ACC112 (cell line): Measurements from ENCODE around the gene ABCB11.
"Not testable (repeated sequence)": the region's sequence is repeated elsewhere in the genome, so short reads cannot be mapped to it uniquely, and the experiment has no call there.

Source experiments
- H2AFZ ChIP-seq: fragments of 200-600 bp; sonication (generic); one replicate; pipeline ENCODE4 v1.6.0; 2017; ENCODE audit warnings: antibody characterized with exemption, low read length; ENCODE audit not compliant: unreplicated experiment
- H3K27ac ChIP-seq: fragments of 200-600 bp; sonication (generic); 2 replicates; pipeline ENCODE4 v1.5.1; 2014; ENCODE audit warnings: low read depth, mild to moderate bottlenecking, antibody characterized with exemption, low read length, moderate library complexity
- H3K27me3 ChIP-seq: fragments of 200-600 bp; sonication (generic); 2 replicates; pipeline ENCODE4 v1.6.1; 2014; ENCODE audit warnings: mild to moderate bottlenecking, antibody characterized with exemption, low read length, moderate library complexity, mixed read lengths; ENCODE audit not compliant: insufficient read depth
- H3K36me3 ChIP-seq: fragments of 200-600 bp; sonication (generic); 2 replicates; pipeline ENCODE4 v1.6.1; 2016; ENCODE audit warnings: mild to moderate bottlenecking, antibody characterized with exemption, low read length, moderate library complexity, mixed read lengths; ENCODE audit not compliant: insufficient read depth
- H3K4me1 ChIP-seq: fragments of 200-600 bp; sonication (generic); one replicate; pipeline ENCODE4 v1.6.1; 2016; ENCODE audit warnings: low read length, mixed read lengths; ENCODE audit not compliant: insufficient read depth, unreplicated experiment, control insufficient read depth
- H3K4me3 ChIP-seq: fragments of 200-600 bp; sonication (generic); 2 replicates; pipeline ENCODE4 v1.5.1; 2014; ENCODE audit warnings: mild to moderate bottlenecking, low read depth, low read length
- H3K79me2 ChIP-seq: fragments of 200-600 bp; sonication (generic); one replicate; pipeline ENCODE4 v1.6.0; 2016; ENCODE audit warnings: low read length; ENCODE audit not compliant: control insufficient read depth, unreplicated experiment, insufficient read depth

ABCB11 gene

DNA sequence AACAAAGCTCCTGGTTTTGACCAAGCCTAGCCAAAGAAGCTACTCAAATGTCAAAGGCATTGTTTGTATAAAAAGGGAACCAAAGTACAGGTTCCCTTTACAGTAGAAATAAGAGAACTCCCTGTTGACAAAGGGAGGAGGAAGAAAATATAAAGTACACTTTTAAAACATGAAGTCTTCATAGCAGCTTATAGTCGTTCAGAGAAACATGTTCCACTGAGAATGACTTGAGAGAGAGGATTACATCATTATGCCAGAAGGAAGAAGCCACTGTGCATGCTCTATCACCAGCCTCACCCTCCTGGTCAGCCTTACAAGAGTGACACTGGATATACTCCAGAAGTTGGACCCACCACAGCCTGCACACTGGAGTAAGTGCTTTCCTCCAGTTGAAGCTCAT is 35.8 kb upstream of the ABCB11 start:
- Histone ChIP-seq H3K27ac (no peak overlapping the region), H3K4me1 (peaks cover 37% of the 10 kb centered on the region), H3K36me3 (no peaks in the 10 kb centered on the region), H3K79me2 (peaks cover 19% of the 10 kb centered on the region), H3K4me3 (no peak overlapping the region), H2AFZ (no peak overlapping the region), H3K27me3 (no peaks in the 10 kb centered on the region)

DNA sequence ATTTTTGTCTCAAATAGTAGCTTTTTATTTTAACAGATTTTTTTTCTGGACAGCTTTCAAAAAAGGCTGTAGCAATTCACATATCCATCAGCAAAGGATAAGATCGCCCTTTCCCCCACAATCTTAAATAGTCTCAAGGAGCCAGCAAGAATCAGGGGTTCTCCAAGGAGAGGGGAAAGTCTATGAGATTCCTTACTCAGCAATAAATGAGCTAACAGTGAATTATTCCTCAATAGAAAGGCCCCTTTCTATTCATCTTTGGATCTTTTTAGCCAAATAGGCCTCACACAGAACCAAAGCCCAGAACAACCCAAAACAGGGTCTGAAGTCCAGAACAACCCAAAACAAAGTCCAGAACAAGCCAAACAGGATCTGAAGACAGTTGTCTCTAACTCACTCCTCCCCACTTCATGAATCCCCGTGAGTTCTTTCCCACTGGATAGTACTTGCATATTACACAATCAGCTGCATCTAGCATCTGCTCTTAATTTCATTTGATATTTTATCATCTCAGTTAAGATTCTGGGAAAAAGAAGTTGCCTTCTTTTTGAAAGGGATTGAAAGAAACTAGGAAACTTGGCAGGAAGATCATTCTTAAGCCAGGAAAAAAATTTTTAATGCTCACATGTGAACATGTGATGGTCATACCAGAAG is 34.9 kb upstream of the ABCB11 start:
- no peaks in the 10 kb centered on the region for H3K36me3 ChIP-seq
- no peak overlapping the region for H2AFZ ChIP-seq
- peaks cover 28% of the 10 kb centered on the region for H3K4me1 ChIP-seq
- no peak overlapping the region for H3K27ac ChIP-seq
- no peaks in the 10 kb centered on the region for H3K27me3 ChIP-seq
- H3K79me2 ChIP-seq: peaks cover 14% of the 10 kb centered on the region
- no peak overlapping the region for H3K4me3 ChIP-seq

DNA sequence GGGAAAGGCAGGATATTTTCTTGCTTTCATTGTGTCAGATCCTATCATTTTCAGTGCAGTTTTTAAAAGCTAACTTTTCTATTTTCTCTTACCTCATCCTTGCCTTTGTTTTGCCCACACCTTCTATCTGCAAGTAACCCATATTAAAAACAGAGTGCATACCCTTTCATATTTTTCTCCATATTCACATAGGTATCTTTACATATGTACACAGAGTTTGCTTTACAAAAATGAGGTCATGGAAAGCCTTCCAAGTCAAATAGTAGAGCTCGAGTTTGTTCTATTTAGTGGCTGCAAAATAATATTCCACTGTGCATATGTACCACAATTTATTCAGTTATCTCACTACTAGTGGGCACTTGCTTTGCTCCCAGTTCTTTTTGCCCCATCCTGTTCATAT is 34.3 kb upstream of the ABCB11 start:
- H3K27ac ChIP-seq: no peak overlapping the region

DNA sequence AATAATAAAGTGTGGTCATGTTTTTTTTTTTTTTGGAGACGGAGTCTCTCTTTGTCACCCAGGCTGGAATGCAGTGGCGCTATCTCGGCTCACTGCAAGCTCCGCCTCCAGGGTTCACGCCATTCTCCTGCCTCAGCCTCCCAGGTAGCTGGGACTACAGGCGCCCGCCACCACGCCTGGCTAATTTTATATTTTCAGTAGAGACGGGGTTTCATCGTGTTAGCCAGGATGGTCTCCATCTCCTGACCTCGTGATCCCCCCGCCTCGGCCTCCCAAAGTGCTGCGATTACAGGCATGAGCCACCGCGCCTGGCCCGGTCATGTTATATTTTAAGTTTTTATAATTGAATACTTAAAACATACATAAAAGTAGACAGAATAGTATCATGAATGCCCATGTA is 33.1 kb upstream of the ABCB11 start:
- not testable (repeated sequence) for H3K79me2 ChIP-seq, H3K36me3 ChIP-seq, H3K27me3 ChIP-seq, H3K4me3 ChIP-seq, H2AFZ ChIP-seq, H3K27ac ChIP-seq
- H3K4me1 ChIP-seq: peaks cover 13% of the 10 kb centered on the region

More for the DNA sequence above, 34.3 kb upstream of the ABCB11 start:
- peaks cover 8% of the 10 kb centered on the region for H3K79me2 ChIP-seq
- no peaks in the 10 kb centered on the region for H3K36me3 ChIP-seq
- H2AFZ ChIP-seq: no peak overlapping the region
- no peaks in the 10 kb centered on the region for H3K27me3 ChIP-seq
- H3K4me3 ChIP-seq: no peak overlapping the region
- peaks cover 22% of the 10 kb centered on the region for H3K4me1 ChIP-seq

DNA sequence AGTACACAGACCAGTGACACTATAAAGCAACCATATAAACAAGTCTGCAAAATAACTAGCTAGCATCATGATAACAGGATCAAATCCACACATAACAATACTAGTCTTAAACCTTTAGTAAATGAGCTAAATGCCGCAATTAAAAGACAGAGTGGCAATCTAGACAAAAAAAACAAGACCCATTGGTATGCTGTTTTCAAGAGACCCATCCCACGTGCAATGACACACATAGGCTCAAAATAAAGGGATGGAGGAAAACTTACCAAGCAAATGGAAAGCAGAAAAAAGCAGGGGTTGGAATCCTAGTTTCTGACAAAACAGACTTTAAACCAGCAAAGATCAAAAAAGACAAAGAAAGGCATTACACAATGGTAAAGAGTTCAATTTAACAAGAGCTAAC is 23.5 kb upstream of the ABCB11 start:
- not testable (repeated sequence) for H3K36me3 ChIP-seq, H3K79me2 ChIP-seq, H3K27ac ChIP-seq, H2AFZ ChIP-seq, H3K4me3 ChIP-seq, H3K27me3 ChIP-seq
- H3K4me1 ChIP-seq: peaks cover 19% of the 10 kb centered on the region

DNA sequence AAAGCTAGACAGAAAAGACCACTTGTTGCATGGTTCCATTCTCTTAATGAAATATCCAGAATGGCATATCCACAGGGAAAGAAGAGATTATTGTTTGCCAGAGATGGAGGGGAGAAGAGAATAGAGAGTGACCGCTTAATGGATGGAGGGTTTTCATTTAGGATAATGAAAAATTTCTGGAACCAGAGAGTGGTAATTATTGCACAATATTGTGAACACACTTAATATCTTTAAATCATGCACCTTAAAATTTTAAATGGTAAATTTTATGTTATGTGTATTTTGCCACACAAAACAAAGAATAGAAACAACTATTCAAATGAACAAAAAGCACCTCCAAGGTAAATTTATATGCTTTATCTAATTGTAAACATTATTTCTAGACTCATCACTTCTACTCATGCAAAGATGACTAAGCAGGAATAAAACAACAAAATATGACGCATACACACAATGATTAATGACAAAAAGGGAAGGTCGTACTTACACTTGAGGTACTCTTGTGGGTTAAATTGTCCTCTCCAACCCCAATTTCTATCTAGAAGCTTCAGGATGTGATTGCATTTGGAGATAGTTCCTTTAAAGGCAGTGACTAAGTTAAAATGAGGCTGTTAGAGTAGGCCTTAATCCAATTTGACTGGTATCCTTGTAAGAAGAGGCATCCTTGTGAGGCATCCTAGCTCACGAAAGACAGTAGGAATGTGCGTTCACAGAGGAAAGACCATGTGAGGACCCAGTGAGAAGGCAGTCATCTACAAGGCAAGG is 19.5 kb upstream of the ABCB11 start:
- Histone ChIP-seq H3K79me2 (no peaks in the 10 kb centered on the region), H3K27ac (peak overlapping the region; percentile 86), H3K27me3 (no peaks in the 10 kb centered on the region), H3K4me1 (peaks cover 33% of the 10 kb centered on the region), H2AFZ (peak overlapping the region; percentile 83), H3K36me3 (no peaks in the 10 kb centered on the region), H3K4me3 (peak overlapping the region; percentile 55)

DNA sequence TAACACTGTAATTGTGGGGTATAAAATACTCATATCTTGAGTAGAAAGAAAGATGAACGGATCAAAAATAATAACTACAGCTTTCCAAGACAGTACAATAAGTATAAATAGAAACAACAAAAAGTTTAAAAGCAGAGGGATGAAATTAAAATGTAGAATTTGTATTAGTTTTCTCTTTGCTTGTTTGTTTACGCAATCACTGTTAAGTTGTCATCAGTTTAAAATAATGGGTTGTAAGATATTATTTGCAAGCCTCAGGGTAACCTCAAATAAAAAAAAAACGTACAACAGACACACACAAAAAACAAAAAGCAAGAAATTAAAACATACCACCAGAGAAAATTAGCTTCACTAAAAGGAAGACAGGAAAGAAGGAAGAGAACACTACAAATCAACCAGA is 18.0 kb upstream of the ABCB11 start:
- no peaks in the 10 kb centered on the region for H3K27me3 ChIP-seq
- H2AFZ ChIP-seq: peak overlapping the region; percentile 27
- peak overlapping the region; percentile 86; the same call in 1 of the 2 replicates for H3K27ac ChIP-seq
- H3K79me2 ChIP-seq: no peaks in the 10 kb centered on the region
- peaks cover 33% of the 10 kb centered on the region for H3K4me1 ChIP-seq
- no peaks in the 10 kb centered on the region for H3K36me3 ChIP-seq
- H3K4me3 ChIP-seq: no peak overlapping the region

DNA sequence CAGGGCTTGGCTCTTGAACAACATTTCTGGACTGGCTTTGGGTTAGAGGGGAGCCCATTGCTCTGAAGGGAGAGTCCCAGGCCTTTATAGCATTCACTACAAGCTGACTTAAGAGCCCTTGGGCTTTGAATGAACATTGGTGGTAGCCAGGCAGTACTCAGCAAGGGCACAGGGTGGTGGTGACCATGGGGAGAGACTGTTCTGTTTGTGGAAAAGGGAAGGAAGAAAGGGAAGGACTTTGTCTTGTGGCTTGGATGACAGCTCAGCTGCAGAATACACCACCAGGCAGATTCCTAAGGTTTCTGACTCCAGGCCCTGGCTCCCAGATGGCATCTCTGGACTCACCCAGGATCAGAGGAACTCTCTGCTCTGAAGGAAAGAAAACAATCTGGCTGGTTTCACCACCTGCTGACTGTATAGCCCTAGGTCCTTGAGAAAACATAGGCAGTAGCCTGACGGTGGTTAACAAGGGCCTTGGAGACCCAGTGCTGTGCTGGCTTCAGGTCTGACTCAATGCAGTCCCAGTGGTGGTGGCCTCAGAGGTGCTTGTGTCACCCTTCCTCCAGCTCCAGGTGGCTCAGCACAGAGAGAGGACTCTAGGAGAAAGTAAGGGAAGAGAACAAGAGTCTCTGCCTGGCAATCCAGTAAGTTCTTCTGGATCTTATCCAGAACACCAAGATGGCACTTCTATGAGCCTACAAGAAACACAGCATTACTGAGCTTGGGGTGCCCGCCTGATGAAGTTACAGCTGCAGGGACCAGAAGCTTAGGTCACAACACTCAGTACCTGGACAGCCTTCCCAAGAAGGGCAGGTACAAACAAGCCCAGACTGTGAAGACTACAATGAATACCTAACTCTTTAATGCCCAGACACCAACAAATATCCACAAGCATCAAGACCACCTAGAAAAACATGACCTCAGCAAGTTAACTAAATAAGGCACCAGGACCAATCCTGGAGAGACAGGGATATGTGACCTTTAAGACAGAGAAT is 16.4 kb upstream of the ABCB11 start:
- Histone ChIP-seq H3K36me3 (no peaks in the 10 kb centered on the region), H3K27ac (no peak overlapping the region), H3K4me3 (no peak overlapping the region), H3K4me1 (peaks cover 33% of the 10 kb centered on the region), H3K27me3 (no peaks in the 10 kb centered on the region), H3K79me2 (no peaks in the 10 kb centered on the region), H2AFZ (peak overlapping the region; percentile 57)

DNA sequence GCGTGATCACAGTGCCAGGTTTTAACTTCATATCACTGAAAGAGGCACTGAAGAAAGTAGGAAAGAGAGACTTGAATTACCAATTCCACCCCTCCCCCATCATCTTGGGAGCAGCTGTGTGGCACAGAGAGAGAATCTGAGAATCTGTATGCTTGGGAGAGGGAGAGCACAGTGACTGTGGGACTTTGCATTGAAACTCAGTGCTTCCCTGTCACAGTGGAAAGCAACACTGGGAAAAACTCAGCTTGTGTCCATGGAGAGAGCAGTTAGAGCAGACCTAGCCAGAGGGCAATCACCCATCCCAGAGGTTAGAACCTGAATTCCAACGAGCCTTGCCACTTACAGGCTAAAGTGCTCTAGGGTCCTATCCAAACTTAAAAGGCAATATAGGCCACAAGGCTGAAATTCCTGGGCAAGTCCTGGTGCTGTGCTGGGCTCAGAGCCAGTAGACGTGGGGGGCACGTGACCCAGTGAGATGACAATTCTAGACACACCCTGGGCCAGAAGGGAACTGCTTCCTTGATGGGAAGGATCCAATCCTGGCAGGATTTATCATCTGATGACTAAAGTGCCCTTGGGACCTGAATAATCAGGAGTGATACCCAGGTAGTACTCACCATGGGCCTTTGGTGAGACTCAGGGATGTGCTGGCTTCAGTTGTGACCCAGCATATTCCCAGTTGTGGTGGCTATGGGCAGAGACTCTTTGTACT is 15.5 kb upstream of the ABCB11 start:
- Histone ChIP-seq H3K4me3 (no peak overlapping the region), H3K27ac (no peak overlapping the region), H3K36me3 (no peaks in the 10 kb centered on the region), H3K4me1 (peaks cover 33% of the 10 kb centered on the region), H3K27me3 (no peaks in the 10 kb centered on the region), H2AFZ (no peak overlapping the region), H3K79me2 (no peaks in the 10 kb centered on the region)

DNA sequence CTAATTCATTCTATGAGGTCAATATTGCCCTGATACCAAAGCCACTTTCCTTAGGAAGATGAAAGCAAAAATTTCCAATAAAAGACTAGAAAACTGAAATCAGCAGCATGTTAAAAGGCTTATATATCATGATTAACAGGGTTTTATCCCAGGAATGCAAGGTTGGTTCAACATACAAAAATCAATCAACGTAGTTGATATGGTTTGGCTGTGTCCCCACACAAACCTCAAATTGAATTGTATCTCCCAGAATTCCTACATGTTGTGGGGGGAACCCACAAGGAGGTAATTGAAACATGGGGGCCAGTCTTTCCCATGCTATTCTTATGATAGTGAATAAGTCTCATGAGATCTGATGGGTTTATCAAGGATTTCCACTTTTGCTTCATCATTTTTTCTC is 11.7 kb upstream of the ABCB11 start:
- Histone ChIP-seq H3K27me3 (no peaks in the 10 kb centered on the region), H3K27ac (no peak overlapping the region)

More for the DNA sequence above, 11.7 kb upstream of the ABCB11 start:
- Histone ChIP-seq H3K79me2 (no peaks in the 10 kb centered on the region), H2AFZ (no peak overlapping the region), H3K36me3 (no peaks in the 10 kb centered on the region), H3K4me1 (peaks cover 18% of the 10 kb centered on the region), H3K4me3 (no peak overlapping the region)
